CD14-positive monocyte (primary cell): ENCODE data around the gene LRRFIP1. TPM values are rescaled to one million over a fixed set of nuclear protein-coding genes. Genes with fewer than 3 reads are reported as not detected.

Experiments used
- DNase-seq, 3 donors: peaks; one replicate each; pipeline ENCODE4 v3.0.0-alpha.2; 2011 to 2022
- H2AFZ ChIP-seq: 2 replicates; pipeline ENCODE4 v1.6.0; 2012; ENCODE audit warnings: mild to moderate bottlenecking, low read depth, low read length, inconsistent platforms; ENCODE audit not compliant: insufficient read depth, poor library complexity, severe bottlenecking
- H3K27ac ChIP-seq, 2 donors: 1 replicate in 1 of 2; 2 replicates in 1 of 2; pipeline ENCODE4 v1.5.1; 2012 to 2013; ENCODE audit warnings: low read length in 2 of 2, control low read depth in 1 of 2, inconsistent platforms in 1 of 2, low read depth in 1 of 2, mild to moderate bottlenecking in 1 of 2
- H3K27me3 ChIP-seq, 2 donors: one replicate each; pipeline versions ENCODE4 v1.6.0 to v1.6.1; 2011 to 2013; ENCODE audit warnings: low read length in 2 of 2; ENCODE audit not compliant: control insufficient read depth in 2 of 2, insufficient read depth in 2 of 2
- H3K36me3 ChIP-seq, 2 donors: replicated peaks in 1 of 2; 1 replicate in 1 of 2; 2 replicates in 1 of 2; pipeline versions ENCODE4 v1.5.1 to v1.6.1; 2012 to 2013; ENCODE audit warnings: low read length in 2 of 2, control low read depth in 1 of 2, inconsistent platforms in 1 of 2, mild to moderate bottlenecking in 1 of 2; ENCODE audit not compliant: insufficient read depth in 2 of 2, control insufficient read depth in 1 of 2
- H3K4me1 ChIP-seq, 2 donors: 1 replicate in 1 of 2; 2 replicates in 1 of 2; pipeline versions ENCODE4 v1.5.1 to v1.6.1; 2012 to 2013; ENCODE audit warnings: low read length in 2 of 2, control low read depth in 1 of 2, inconsistent platforms in 1 of 2, mild to moderate bottlenecking in 1 of 2, moderate library complexity in 1 of 2; ENCODE audit not compliant: insufficient read depth in 2 of 2, control insufficient read depth in 1 of 2
- H3K4me2 ChIP-seq: replicated peaks from 2 replicates; pipeline ENCODE3; 2012; ENCODE audit warnings: low read length, moderate library complexity, mild to moderate bottlenecking; ENCODE audit not compliant: poor library complexity, severe bottlenecking; ENCODE audit errors: extremely low read depth
- H3K4me3 ChIP-seq, 3 experiments: fragments of 200-600 bp in 1 of 3; sonication (generic) in 1 of 3; replicated peaks in 1 of 3; 1 replicate in 2 of 3; 2 replicates in 1 of 3; pipeline ENCODE4 v1.5.1; 2011 to 2013; ENCODE audit warnings: low read length in 3 of 3, mild to moderate bottlenecking in 3 of 3, control low read depth in 2 of 3, low read depth in 2 of 3, inconsistent platforms in 1 of 3, moderate library complexity in 1 of 3
- H3K79me2 ChIP-seq: 2 replicates; pipeline ENCODE4 v1.6.0; 2012; ENCODE audit warnings: mild to moderate bottlenecking, control low read depth, inconsistent platforms, low read length, moderate library complexity; ENCODE audit not compliant: insufficient read depth
- H3K9ac ChIP-seq: 2 replicates; pipeline ENCODE4 v1.6.0; 2017; ENCODE audit warnings: low read length, mild to moderate bottlenecking; ENCODE audit not compliant: insufficient read depth, poor library complexity, severe bottlenecking
- H3K9me3 ChIP-seq, 2 donors: replicated peaks in 1 of 2; 1 replicate in 1 of 2; 2 replicates in 1 of 2; pipeline versions ENCODE4 v1.5.1 to v1.6.1; 2012 to 2013; ENCODE audit warnings: low read length in 2 of 2, control low read depth in 1 of 2; ENCODE audit not compliant: control insufficient read depth in 1 of 2, insufficient read depth in 1 of 2
- H4K20me1 ChIP-seq: 2 replicates; pipeline ENCODE4 v1.6.0; 2012; ENCODE audit warnings: mild to moderate bottlenecking, low read length, control low read depth, moderate library complexity; ENCODE audit not compliant: insufficient read depth
- H3K27ac Mint-ChIP-seq, 7 donors: one replicate each; pipeline ENCODE4 v1.8.0; 2020; ENCODE audit warnings: mild to moderate bottlenecking in 7 of 7, mixed read lengths in 7 of 7, moderate library complexity in 6 of 7, inconsistent platforms in 2 of 7
- H3K27me3 Mint-ChIP-seq, 3 donors: one replicate each; pipeline ENCODE4 v1.8.0; 2021 to 2022; ENCODE audit warnings: low read depth in 3 of 3, mild to moderate bottlenecking in 3 of 3, mixed read lengths in 3 of 3, moderate library complexity in 3 of 3, inconsistent platforms in 1 of 3
- H3K36me3 Mint-ChIP-seq, 2 donors: one replicate each; pipeline ENCODE4 v1.8.0; 2020; ENCODE audit warnings: mixed read lengths in 2 of 2, inconsistent platforms in 1 of 2, mild to moderate bottlenecking in 1 of 2
- H3K4me1 Mint-ChIP-seq: one replicate; pipeline ENCODE4 v1.8.0; 2020; ENCODE audit warnings: mild to moderate bottlenecking, mixed read lengths
- H3K4me3 Mint-ChIP-seq, 2 donors: one replicate each; pipeline ENCODE4 v1.8.0; 2020; ENCODE audit warnings: mild to moderate bottlenecking in 2 of 2, mixed read lengths in 2 of 2, moderate library complexity in 1 of 2
- H3K9me3 Mint-ChIP-seq, 7 donors: one replicate each; pipeline ENCODE4 v1.8.0; 2020 to 2022; ENCODE audit warnings: mixed read lengths in 7 of 7, mild to moderate bottlenecking in 6 of 7, moderate library complexity in 6 of 7, inconsistent platforms in 2 of 7
- WGBS: methylation state at CpG from one replicate; pipeline ENCODE4 v1.1.5; 2013; ENCODE audit warnings: missing lambda C conversion rate; ENCODE audit not compliant: insufficient coverage; 5-methylcytosine and 5-hydroxymethylcytosine counted together
- intact Hi-C, 2 donors: fragments of 100-400 bp; cut with micrococcal nuclease; formaldehyde crosslinking; loops; one replicate each; pipeline versions ENCODE4 v1.15.0 to v1.15.1; 2023
- polyA plus RNA-seq, 3 donors: library from polyadenylated mRNA; depleted of rRNA in 1 of 3; unstranded in 2 of 3; stranded (reverse) in 1 of 3; fragments of 300-500 nt in 2 of 3; fragments of >200 nt in 1 of 3; fragmentation: Illumina TruSeq in 2 of 3; gene quantifications; 1 replicate in 2 of 3; 2 replicates in 1 of 3; pipeline ENCODE4 v1.2.3, GENCODE V29; 2012 to 2021
- TF ChIP-seq, protein P1 (sequence below): fragments of 200-600 bp; IDR thresholded peaks from one replicate; pipeline ENCODE4 v1.8.0; 2022; ENCODE audit warnings: antibody characterized with exemption, mild to moderate bottlenecking

The LRRFIP1 gene
- polyA plus RNA-seq, 3 donors, result 67.3 to 148 (median 98.3) TPM

DNA sequence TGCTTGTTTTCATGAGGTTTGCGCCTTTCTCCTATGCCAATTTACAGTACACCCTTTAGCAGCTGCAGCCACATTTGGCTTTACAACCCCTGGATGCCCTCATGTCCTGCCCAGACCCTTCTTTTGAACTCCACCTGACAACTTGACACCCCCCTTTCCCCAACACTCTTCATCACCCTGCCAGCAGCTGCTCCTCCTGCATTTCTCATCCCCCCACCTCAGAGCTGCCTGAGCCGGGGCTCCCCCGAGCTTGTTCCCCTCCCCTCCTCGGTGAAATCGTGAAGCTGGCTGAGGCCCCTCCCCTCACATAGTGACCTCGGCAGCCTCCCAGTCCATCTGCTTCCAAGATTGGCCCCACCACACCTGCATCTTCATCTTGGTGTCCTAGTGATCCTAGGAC lies 40.5 kb downstream of the LRRFIP1 start:
- Mint-ChIP-seq H3K4me3 (no peak overlapping the region), H3K27ac (peak overlapping the region in 1 of 7 donors; percentile 50), H3K4me1 (peaks cover 29% of the 10 kb centered on the region), H3K9me3 (no peaks in the 10 kb centered on the region), H3K36me3 (peaks cover 0 to 4% of the 10 kb centered on the region in 2 donors), H3K27me3 (peaks cover 2 to 9% (median 6%) of the 10 kb centered on the region in 3 donors)
- Histone ChIP-seq H3K4me2 (no peak overlapping the region), H3K4me3 (no peak overlapping the region), H3K4me1 (peaks cover 22 to 25% of the 10 kb centered on the region in 2 donors), H4K20me1 (no peaks in the 10 kb centered on the region), H3K79me2 (peaks cover 3% of the 10 kb centered on the region), H3K27ac (no peak overlapping the region), H3K9ac (no peak overlapping the region), H3K36me3 (no peaks in the 10 kb centered on the region), H2AFZ (no peak overlapping the region), H3K9me3 (no peaks in the 10 kb centered on the region), H3K27me3 (no peaks in the 10 kb centered on the region)
- TF ChIP-seq, protein P1, sequence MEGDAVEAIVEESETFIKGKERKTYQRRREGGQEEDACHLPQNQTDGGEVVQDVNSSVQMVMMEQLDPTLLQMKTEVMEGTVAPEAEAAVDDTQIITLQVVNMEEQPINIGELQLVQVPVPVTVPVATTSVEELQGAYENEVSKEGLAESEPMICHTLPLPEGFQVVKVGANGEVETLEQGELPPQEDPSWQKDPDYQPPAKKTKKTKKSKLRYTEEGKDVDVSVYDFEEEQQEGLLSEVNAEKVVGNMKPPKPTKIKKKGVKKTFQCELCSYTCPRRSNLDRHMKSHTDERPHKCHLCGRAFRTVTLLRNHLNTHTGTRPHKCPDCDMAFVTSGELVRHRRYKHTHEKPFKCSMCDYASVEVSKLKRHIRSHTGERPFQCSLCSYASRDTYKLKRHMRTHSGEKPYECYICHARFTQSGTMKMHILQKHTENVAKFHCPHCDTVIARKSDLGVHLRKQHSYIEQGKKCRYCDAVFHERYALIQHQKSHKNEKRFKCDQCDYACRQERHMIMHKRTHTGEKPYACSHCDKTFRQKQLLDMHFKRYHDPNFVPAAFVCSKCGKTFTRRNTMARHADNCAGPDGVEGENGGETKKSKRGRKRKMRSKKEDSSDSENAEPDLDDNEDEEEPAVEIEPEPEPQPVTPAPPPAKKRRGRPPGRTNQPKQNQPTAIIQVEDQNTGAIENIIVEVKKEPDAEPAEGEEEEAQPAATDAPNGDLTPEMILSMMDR, result no peak
- intact Hi-C loops, result loop anchor here (5.0 to 10.0 kb wide), 2 partner anchors 36 to 63 kb away; no protein-coding TSS in a partner anchor
- no peak for DNase-seq
- 91% methylated on average over 6 of the region's 6 CpGs for WGBS

DNA sequence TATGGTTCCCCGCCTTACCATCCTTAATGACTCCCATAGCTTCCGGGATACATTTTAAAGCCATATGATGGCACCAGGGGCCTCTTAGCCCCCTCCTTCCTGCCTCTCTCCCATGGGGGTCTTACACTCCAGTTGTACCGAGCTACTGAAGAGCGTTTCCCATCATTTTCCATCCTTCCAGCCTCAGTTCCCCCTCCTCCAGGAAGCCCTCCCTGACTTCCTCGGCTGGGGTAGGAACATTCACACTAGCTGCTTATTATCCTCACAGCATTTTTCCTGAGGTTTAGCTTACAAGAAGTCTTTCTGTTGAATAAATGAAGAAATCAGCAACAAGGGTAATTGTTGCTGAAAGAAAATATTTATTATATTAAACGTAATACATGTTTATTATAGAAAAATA lies 41.1 kb downstream of the LRRFIP1 start:
- Histone ChIP-seq H3K4me3 (no peak overlapping the region), H4K20me1 (no peaks in the 10 kb centered on the region), H3K27ac (no peak overlapping the region), H3K79me2 (peaks cover 8% of the 10 kb centered on the region), H3K4me2 (no peak overlapping the region), H2AFZ (no peak overlapping the region), H3K9me3 (no peaks in the 10 kb centered on the region), H3K36me3 (no peaks in the 10 kb centered on the region), H3K27me3 (no peaks in the 10 kb centered on the region), H3K9ac (no peak overlapping the region), H3K4me1 (peaks cover 22 to 25% of the 10 kb centered on the region in 2 donors)
- no peak for DNase-seq
- TF ChIP-seq, protein P1, result no peak
- Mint-ChIP-seq H3K4me3 (no peak overlapping the region), H3K4me1 (peaks cover 29% of the 10 kb centered on the region), H3K27me3 (peaks cover 2 to 9% (median 6%) of the 10 kb centered on the region in 3 donors), H3K36me3 (peaks cover 0 to 4% of the 10 kb centered on the region in 2 donors), H3K27ac (no peak overlapping the region), H3K9me3 (no peaks in the 10 kb centered on the region)
- intact Hi-C loops, result loop anchor here (5.0 to 10.0 kb wide), 2 partner anchors 36 to 64 kb away; no protein-coding TSS in a partner anchor
- 100% methylated on average over 3 of the region's 6 CpGs for WGBS
